ENCODE results near the gene CLCN5. TPM values are rescaled to one million over a fixed set of nuclear protein-coding genes. Genes with fewer than 3 reads are reported as not detected.

The CLCN5 gene
- total and polyA plus RNA-seq, 11 donors, result 0.65 to 6.0 (median 2.5) TPM

DNA sequence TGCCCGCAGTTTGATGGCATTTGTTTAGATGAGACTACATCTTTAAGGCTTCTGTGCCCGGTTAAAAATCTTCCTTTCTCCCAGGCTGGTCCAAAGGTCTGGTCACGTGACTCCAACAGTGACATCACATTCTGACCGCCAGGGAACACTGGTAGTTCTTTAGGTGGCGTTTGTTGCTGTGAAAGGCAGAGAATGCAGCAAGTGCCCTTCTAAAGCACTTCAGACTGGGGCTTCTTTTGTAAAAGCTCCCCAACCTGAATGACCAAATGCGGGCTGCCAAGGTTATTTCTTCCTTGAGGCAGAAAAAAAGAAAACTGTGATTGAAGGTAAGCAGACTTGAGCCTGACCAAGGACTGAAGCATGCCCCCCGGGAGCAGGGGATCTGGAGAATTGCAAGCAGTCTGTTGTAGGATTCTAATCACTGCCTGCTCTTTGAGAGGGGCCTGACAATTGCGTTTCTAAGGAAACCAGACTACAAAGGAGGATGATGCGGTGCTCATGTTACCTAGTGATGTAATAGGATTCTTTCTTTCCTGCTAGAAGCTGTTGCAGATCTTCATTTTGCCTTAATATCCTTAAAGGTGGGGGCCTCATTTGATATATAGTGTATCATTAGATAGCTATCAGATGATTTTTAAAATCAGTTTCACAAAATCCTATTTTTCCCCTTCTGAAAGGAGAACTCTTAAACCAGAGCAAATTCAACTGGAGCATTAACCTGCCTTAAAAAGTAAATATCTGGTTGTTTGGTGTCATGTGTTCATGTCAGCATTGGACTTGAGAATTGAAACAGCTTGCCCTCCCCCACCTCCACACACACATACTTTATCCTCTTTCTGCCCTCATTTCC lies 145.3 kb downstream of the CLCN5 start:
- Histone ChIP-seq H3K9me3 (no peaks in the 10 kb centered on the region), H3K4me3 (no peak overlapping the region), H3K36me3 (no peaks in the 10 kb centered on the region), H3K27me3 (peaks cover 0 to 6% (median 0%) of the 10 kb centered on the region in 9 donors), H3K4me1 (no peaks in the 10 kb centered on the region), H3K27ac (no peak overlapping the region)
- no peak for ATAC-seq
- intact Hi-C loops (cut with DNase I), result no loop called here
- DNase-seq, result no peak
- WGBS, 4 donors, result 24 to 34% (median 34%) methylated on average over 8 to 9 of the region's 9 CpGs
- TF ChIP-seq, protein P1, sequence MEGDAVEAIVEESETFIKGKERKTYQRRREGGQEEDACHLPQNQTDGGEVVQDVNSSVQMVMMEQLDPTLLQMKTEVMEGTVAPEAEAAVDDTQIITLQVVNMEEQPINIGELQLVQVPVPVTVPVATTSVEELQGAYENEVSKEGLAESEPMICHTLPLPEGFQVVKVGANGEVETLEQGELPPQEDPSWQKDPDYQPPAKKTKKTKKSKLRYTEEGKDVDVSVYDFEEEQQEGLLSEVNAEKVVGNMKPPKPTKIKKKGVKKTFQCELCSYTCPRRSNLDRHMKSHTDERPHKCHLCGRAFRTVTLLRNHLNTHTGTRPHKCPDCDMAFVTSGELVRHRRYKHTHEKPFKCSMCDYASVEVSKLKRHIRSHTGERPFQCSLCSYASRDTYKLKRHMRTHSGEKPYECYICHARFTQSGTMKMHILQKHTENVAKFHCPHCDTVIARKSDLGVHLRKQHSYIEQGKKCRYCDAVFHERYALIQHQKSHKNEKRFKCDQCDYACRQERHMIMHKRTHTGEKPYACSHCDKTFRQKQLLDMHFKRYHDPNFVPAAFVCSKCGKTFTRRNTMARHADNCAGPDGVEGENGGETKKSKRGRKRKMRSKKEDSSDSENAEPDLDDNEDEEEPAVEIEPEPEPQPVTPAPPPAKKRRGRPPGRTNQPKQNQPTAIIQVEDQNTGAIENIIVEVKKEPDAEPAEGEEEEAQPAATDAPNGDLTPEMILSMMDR (IDR thresholded peaks at IDR 0.05), result no peak
- no peak for TF ChIP-seq POLR2A (IDR thresholded peaks at IDR 0.05)

DNA sequence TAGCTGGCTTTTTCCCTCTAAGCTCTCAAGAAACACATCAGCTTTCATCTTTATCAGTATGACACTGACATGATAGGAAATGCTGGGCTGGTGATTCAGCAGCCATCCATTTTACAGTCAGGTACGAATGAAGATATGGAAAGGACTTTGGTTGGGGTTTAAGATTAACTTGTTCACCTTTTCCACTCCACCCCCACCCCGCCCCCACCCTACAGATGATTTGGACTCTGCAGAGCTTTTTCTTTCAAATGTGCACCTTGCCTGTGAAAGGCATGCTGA lies 145.8 kb downstream of the CLCN5 start:
- 56 to 84% (median 73%) methylated on average over 2 of the region's 2 CpGs for WGBS, 4 donors
- DNase-seq, result no peak
- intact Hi-C loops (cut with DNase I), result no loop called here
- H3K27me3 ChIP-seq, result peaks cover 0 to 6% (median 0%) of the 10 kb centered on the region in 9 donors
- H3K4me1 ChIP-seq, result no peaks in the 10 kb centered on the region
- no peaks in the 10 kb centered on the region for H3K36me3 ChIP-seq
- H3K4me3 ChIP-seq, result no peak overlapping the region
- H3K9me3 ChIP-seq, result no peaks in the 10 kb centered on the region
- H3K27ac ChIP-seq, result no peak overlapping the region
- ATAC-seq, result no peak
- TF ChIP-seq, protein P1 (IDR thresholded peaks at IDR 0.05), result no peak
- no peak for TF ChIP-seq POLR2A (IDR thresholded peaks at IDR 0.05)

DNA sequence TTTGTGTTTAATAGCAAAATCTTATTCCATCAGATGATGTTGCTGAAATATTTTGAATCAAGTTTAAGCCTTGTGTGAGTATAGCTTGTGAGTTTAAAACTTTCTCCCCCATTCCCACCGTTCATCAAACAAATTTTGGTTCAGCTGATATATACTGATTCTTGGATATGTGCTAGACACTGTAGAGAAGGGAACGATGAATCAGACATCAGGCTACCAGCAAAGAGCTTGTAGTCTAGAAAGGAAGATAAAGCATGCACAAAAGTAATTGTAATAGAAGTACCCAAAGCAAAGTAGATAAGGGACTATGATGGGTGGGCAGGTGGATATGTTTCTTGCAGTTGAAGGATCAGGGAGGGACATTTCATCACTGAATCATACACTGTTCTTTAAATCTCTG lies 146.5 kb downstream of the CLCN5 start:
- no peak for TF ChIP-seq POLR2A (IDR thresholded peaks at IDR 0.05)
- TF ChIP-seq, protein P1 (IDR thresholded peaks at IDR 0.05), result no peak
- no peak overlapping the region for H3K4me3 ChIP-seq
- intact Hi-C loops (cut with DNase I), result no loop called here
- H3K27me3 ChIP-seq, result peaks cover 0 to 6% (median 0%) of the 10 kb centered on the region in 9 donors
- no peaks in the 10 kb centered on the region for H3K36me3 ChIP-seq
- H3K4me1 ChIP-seq, result no peaks in the 10 kb centered on the region
- H3K27ac ChIP-seq, result no peak overlapping the region
- DNase-seq (no peak), ATAC-seq (no peak)
- no peaks in the 10 kb centered on the region for H3K9me3 ChIP-seq
- 82 to 100% (median 89%) methylated on average over 2 of the region's 2 CpGs for WGBS, 4 donors

DNA sequence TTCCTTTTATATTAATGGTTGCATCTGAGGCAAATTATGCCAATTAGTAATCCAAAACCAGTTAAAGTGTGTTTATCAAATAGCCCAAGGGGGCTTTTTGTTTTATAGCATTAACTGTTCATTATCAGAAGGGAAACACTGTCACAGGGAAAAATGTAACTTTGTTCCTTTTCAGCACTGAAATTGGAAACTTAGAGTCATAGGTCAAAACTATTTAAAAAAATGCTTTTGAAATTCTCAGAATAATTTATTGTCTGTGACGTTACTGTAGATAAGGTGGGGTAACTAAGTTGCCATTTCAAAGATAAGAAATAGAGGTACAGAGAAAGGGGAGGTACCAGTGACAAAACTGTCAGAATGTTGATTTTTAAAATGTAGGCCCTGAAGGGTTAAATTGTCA lies 149.1 kb downstream of the CLCN5 start:
- no peaks in the 10 kb centered on the region for H3K4me1 ChIP-seq
- WGBS, 4 donors, result 53 to 84% (median 72%) methylated on average over 1 of the region's 1 CpG
- H3K36me3 ChIP-seq, result no peaks in the 10 kb centered on the region
- intact Hi-C loops (cut with DNase I), result no loop called here
- no peaks in the 10 kb centered on the region for H3K9me3 ChIP-seq
- H3K27me3 ChIP-seq, result peaks cover 0 to 12% (median 0%) of the 10 kb centered on the region in 9 donors
- no peak overlapping the region for H3K4me3 ChIP-seq
- no peak for TF ChIP-seq POLR2A (IDR thresholded peaks at IDR 0.05)
- TF ChIP-seq, protein P1 (IDR thresholded peaks at IDR 0.05), result no peak
- ATAC-seq (no peak), DNase-seq (no peak)
- no peak overlapping the region for H3K27ac ChIP-seq

Measured in heart left ventricle (tissue), 16 donors.